WERI-Rb-1 (cell line): Measurements from ENCODE around the gene INPP5B.
"Not testable (repeated sequence)": the region's sequence is repeated elsewhere in the genome, so short reads cannot be mapped to it uniquely, and the experiment has no call there.

Experiments
- DNase-seq: peaks from one replicate; pipeline ENCODE4 v3.0.0-alpha.2; 2020
- H3K27ac ChIP-seq: fragments of 250-450 bp; sonication (Bioruptor Pico); 2 replicates; pipeline ENCODE4 v1.5.1; 2020; ENCODE audit warnings: mild to moderate bottlenecking, moderate library complexity
- H3K27me3 ChIP-seq: fragments of 250-450 bp; sonication (Bioruptor Pico); 2 replicates; pipeline ENCODE4 v1.5.1; 2021; ENCODE audit warnings: mild to moderate bottlenecking, low read depth, moderate library complexity; ENCODE audit not compliant: insufficient read depth, severe bottlenecking
- H3K36me3 ChIP-seq: fragments of 250-450 bp; sonication (Bioruptor Pico); 2 replicates; pipeline ENCODE4 v1.5.1; 2020; ENCODE audit warnings: mild to moderate bottlenecking, moderate library complexity
- H3K4me3 ChIP-seq: 2 replicates; pipeline ENCODE4 v1.5.1; 2011; ENCODE audit warnings: low read depth, mild to moderate bottlenecking, control low read depth, low read length
- H3K9me3 ChIP-seq: fragments of 250-450 bp; sonication (Bioruptor Pico); 2 replicates; pipeline ENCODE4 v1.5.1; 2021; ENCODE audit warnings: mild to moderate bottlenecking, moderate library complexity; ENCODE audit not compliant: severe bottlenecking
- CTCF ChIP-seq: IDR thresholded peaks from 2 replicates; pipeline ENCODE4 v1.5.1; 2011; ENCODE audit warnings: low read depth, mild to moderate bottlenecking, control low read depth, inconsistent platforms, low read length

The INPP5B gene

GRCh38 chr1:37901893-37902225 lies 45.0 kb downstream of the INPP5B start:
- no peak overlapping the region for H3K27ac ChIP-seq
- DNase-seq: no peak
- no peaks in the 10 kb centered on the region for H3K9me3 ChIP-seq
- no peak overlapping the region for H3K4me3 ChIP-seq
- H3K36me3 ChIP-seq: no peaks in the 10 kb centered on the region; the same call in 1 of the 2 replicates
- no peak for TF ChIP-seq CTCF
- H3K27me3 ChIP-seq: no peaks in the 10 kb centered on the region

DNA sequence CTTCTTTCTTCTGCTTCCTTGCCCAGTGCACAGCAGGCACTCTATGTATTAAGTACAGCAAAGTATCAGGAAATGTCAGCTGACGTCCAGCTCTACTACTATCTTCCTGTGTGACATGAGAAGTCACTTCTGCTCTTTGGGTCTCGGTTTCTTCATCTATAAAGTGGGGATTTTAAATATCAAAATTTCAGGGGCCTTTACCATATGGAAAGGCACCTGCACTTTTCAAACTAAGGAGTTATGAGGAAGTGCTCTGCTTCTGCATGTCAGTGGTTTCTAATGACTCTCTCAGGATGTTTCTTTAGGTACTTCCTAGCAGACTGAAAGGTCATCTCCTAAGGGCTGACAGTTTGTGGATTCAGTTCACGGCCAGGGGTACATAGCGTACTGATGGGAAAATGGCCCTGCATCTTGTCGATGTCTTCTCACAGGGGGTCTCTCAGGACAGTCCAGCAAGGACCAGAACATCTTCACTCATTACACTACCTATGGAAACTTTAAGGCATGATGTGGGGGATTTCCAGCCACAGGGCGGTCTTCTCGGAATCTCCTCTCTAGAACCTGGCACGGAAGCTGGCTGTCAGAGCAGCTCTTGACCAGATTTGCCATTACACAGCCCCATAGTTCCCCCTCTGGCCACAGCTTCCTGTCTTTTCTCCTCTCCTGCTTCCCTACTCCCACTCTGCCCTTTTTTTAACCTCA lies 45.5 kb downstream of the INPP5B start:
- no peak for DNase-seq
- Histone ChIP-seq H3K27ac (no peak overlapping the region), H3K36me3 (no peaks in the 10 kb centered on the region; the same call in 1 of the 2 replicates), H3K9me3 (no peaks in the 10 kb centered on the region), H3K4me3 (no peak overlapping the region), H3K27me3 (no peaks in the 10 kb centered on the region)
- TF ChIP-seq CTCF: no peak

DNA sequence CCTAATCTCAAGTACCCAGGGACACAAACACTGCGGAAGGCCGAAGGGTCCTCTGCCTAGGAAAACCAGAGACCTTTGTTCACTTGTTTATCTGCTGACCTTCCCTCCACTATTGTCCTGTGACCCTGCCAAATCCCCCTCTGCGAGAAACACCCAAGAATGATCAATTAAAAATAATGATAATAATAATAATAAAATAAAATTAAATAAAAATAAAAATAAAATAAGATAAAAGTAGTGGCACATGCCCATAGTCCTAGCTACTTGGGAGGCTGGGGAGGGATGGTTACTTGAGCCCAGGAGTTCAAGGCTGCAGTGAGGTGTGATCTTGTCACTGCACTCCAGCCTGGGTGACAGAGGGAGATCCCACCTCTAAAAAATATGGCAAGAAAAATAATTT lies 49.3 kb downstream of the INPP5B start:
- not testable (repeated sequence) for H3K27me3 ChIP-seq, H3K36me3 ChIP-seq, H3K9me3 ChIP-seq, H3K4me3 ChIP-seq, H3K27ac ChIP-seq, DNase-seq

DNA sequence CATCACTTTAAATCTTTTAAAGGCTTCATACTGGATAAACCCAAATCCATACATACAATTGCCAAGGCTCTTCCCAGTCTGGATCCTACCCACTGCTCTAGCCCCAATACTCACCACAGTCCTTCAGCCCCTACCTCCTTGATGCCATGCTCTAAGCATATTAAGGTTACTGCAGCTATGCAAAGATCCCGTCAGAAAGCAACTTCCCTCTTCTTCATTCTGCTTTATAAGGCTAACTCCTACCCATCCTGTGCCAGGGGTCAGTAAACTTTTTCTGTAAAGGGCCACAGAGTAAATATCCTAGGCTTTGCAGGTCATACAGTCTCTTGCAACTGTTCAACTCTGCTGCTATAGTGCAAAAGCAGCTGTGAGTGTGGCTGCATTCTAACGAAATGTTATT lies 53.2 kb downstream of the INPP5B start:
- Histone ChIP-seq H3K27ac (no peak overlapping the region), H3K9me3 (no peaks in the 10 kb centered on the region), H3K27me3 (no peaks in the 10 kb centered on the region), H3K4me3 (no peak overlapping the region), H3K36me3 (peaks cover 14% of the 10 kb centered on the region)
- TF ChIP-seq CTCF: no peak
- DNase-seq: no peak

GRCh38 chr1:37892151-37893047 lies 54.5 kb downstream of the INPP5B start:
- Histone ChIP-seq H3K4me3 (no peak overlapping the region), H3K27ac (no peak overlapping the region), H3K27me3 (no peaks in the 10 kb centered on the region), H3K36me3 (peaks cover 19% of the 10 kb centered on the region), H3K9me3 (no peaks in the 10 kb centered on the region)
- DNase-seq: no peak
- TF ChIP-seq CTCF: no peak

- Histone ChIP-seq H3K27me3 (no peaks in the 10 kb centered on the region), H3K9me3 (no peaks in the 10 kb centered on the region), H3K27ac (no peak overlapping the region), H3K36me3 (peaks cover 36% of the 10 kb centered on the region), H3K4me3 (no peak overlapping the region)
- DNase-seq: no peak
- no peak for TF ChIP-seq CTCF
Observed at GRCh38 chr1:37890378-37891014, 56.4 kb downstream of the INPP5B start.
